GM12875 (cell line): ENCODE results near the gene TSPAN32.
"Not testable (repeated sequence)": the region's sequence is repeated elsewhere in the genome, so short reads cannot be mapped to it uniquely, and the experiment has no call there.

ENCODE experiments used
- H3K4me3 ChIP-seq: one replicate; pipeline ENCODE4 v1.5.1; 2011; ENCODE audit warnings: low read depth, low read length, control low read depth
- TF ChIP-seq, protein P1 (sequence below): IDR thresholded peaks from 2 replicates; pipeline ENCODE4 v1.5.1; 2011; ENCODE audit warnings: low read depth, mild to moderate bottlenecking, control low read depth, inconsistent platforms, low read length, moderate library complexity, borderline replicate concordance; ENCODE audit not compliant: insufficient read depth

TSPAN32 gene

GRCh38 chr11:2277933-2278523 is 23.8 kb upstream of the TSPAN32 start:
- TF ChIP-seq, protein P1, sequence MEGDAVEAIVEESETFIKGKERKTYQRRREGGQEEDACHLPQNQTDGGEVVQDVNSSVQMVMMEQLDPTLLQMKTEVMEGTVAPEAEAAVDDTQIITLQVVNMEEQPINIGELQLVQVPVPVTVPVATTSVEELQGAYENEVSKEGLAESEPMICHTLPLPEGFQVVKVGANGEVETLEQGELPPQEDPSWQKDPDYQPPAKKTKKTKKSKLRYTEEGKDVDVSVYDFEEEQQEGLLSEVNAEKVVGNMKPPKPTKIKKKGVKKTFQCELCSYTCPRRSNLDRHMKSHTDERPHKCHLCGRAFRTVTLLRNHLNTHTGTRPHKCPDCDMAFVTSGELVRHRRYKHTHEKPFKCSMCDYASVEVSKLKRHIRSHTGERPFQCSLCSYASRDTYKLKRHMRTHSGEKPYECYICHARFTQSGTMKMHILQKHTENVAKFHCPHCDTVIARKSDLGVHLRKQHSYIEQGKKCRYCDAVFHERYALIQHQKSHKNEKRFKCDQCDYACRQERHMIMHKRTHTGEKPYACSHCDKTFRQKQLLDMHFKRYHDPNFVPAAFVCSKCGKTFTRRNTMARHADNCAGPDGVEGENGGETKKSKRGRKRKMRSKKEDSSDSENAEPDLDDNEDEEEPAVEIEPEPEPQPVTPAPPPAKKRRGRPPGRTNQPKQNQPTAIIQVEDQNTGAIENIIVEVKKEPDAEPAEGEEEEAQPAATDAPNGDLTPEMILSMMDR: no peak

DNA sequence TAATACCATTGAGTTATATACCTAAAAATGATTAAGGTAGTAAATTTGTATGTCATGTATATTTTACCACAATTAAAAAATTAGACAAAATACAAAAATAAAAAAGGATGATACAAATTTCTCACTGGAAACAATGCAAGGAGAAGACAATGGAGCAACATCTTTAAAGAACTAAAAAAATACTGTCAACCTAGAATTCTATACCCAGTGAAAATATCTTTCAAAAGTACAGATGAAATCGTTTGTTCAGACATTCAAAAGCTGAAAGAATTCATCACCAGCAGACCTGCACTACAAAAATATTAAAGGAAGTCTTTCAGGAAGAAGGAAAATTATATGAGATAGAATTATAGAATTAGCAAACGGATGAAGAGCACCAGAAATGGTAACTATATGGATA is 21.6 kb upstream of the TSPAN32 start:
- no peak overlapping the region for H3K4me3 ChIP-seq
- TF ChIP-seq, protein P1: no peak

More at GRCh38 chr11:2277933-2278523, 23.8 kb upstream of the TSPAN32 start:
- no peak overlapping the region for H3K4me3 ChIP-seq

GRCh38 chr11:2286350-2286749 is 15.5 kb upstream of the TSPAN32 start:
- H3K4me3 ChIP-seq: not testable (repeated sequence)

- TF ChIP-seq, protein P1: no peak
- no peak overlapping the region for H3K4me3 ChIP-seq
These were observed 14.7 kb upstream of the TSPAN32 start for GRCh38 chr11:2287091-2287490.

- TF ChIP-seq, protein P1: no peak
- no peak overlapping the region for H3K4me3 ChIP-seq
These were observed 12.5 kb upstream of the TSPAN32 start for GRCh38 chr11:2289350-2289749.

GRCh38 chr11:2289859-2290258 is 12.0 kb upstream of the TSPAN32 start:
- H3K4me3 ChIP-seq: no peak overlapping the region
- TF ChIP-seq, protein P1: no peak

GRCh38 chr11:2290351-2290841 is 11.4 kb upstream of the TSPAN32 start:
- TF ChIP-seq, protein P1: no peak
- no peak overlapping the region for H3K4me3 ChIP-seq
